Esophagus squamous epithelium (tissue), 4 donors: ENCODE results near the gene PLTP.

Experiments used
- CTCF ChIP-seq, 6 experiments: fragments of 450-650 bp in 4 of 6; fragments of 200-600 bp in 2 of 6; sonication (generic) in 2 of 6; IDR thresholded peaks; one replicate each; pipeline ENCODE4 v1.5.1; 2016 to 2019; ENCODE audit warnings: antibody characterized with exemption in 6 of 6, mild to moderate bottlenecking in 4 of 6, moderate library complexity in 4 of 6
- POLR2A ChIP-seq, 4 donors: fragments of 450-650 bp; IDR thresholded peaks; one replicate each; pipeline ENCODE4 v1.6.1; 2017; ENCODE audit warnings: antibody characterized with exemption in 4 of 4, mild to moderate bottlenecking in 4 of 4, moderate library complexity in 3 of 4

DNA sequence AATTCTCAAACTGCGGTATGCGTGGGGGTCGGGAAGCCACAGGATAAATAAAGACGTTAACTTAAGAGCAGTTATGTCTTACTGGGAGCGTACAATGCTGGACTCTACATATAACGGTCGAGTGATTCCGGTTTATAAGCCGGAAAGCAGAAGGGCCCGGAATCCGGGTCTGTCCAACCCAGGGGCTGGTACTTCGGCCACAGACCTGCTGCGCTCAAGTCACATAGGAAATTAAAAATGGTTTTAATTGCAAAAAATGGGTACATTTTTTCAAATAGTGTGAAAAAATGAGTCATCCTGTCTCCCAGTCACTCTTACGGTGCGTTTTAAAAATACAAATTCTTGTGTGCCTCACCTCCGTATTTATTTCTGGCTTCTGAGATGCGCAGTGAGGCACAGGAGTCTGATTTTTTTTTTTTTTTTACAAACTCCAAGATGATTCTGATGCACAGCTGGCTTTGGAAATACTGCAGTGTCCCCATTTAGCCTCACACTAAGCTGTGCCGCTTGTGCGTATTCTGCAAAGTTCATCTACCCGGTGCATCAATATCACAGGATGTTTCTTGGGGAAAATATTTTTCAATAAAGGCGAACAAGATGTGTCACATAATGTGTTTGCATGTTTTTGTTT lies 23.6 kb upstream of the PLTP start:
- TF ChIP-seq CTCF (IDR thresholded peaks at IDR 0.05): no peak
- TF ChIP-seq POLR2A (IDR thresholded peaks at IDR 0.05): no peak
